Small intestine (tissue), 7 donors: Measurements from ENCODE around the gene RNF144B. TPM values are rescaled to one million over a fixed set of nuclear protein-coding genes. Genes with fewer than 3 reads are reported as not detected.

Experiments
- DNase-seq, 2 donors: peaks; one replicate each; pipeline versions ENCODE4 v3.0.0 to v3.0.0-alpha.2; 2013
- FAIRE-seq: peaks from 2 replicates; lab custom pipeline; 2012; peaks lifted over from hg19 to GRCh38; lab: Jason Lieb, UNC
- H3K27ac ChIP-seq, 3 donors: one replicate each; pipeline ENCODE4 v1.5.1; 2013; ENCODE audit warnings: low read length in 2 of 3, mild to moderate bottlenecking in 2 of 3, control low read depth in 1 of 3, inconsistent platforms in 1 of 3, low read depth in 1 of 3, moderate library complexity in 1 of 3
- H3K27me3 ChIP-seq, 3 donors: one replicate each; pipeline ENCODE4 v1.6.1; 2013; ENCODE audit warnings: low read length in 3 of 3, inconsistent platforms in 1 of 3; ENCODE audit not compliant: control insufficient read depth in 3 of 3, insufficient read depth in 3 of 3
- H3K36me3 ChIP-seq, 3 donors: one replicate each; pipeline ENCODE4 v1.6.1; 2013; ENCODE audit warnings: low read length in 3 of 3, inconsistent platforms in 1 of 3, low read depth in 1 of 3, mild to moderate bottlenecking in 1 of 3, moderate library complexity in 1 of 3; ENCODE audit not compliant: control insufficient read depth in 3 of 3, insufficient read depth in 2 of 3
- H3K4me1 ChIP-seq, 3 donors: one replicate each; pipeline ENCODE4 v1.6.1; 2013; ENCODE audit warnings: low read length in 2 of 3, inconsistent platforms in 1 of 3, low read depth in 1 of 3, mild to moderate bottlenecking in 1 of 3, moderate library complexity in 1 of 3; ENCODE audit not compliant: control insufficient read depth in 3 of 3, insufficient read depth in 2 of 3
- H3K4me3 ChIP-seq, 3 donors: one replicate each; pipeline ENCODE4 v1.5.1; 2013; ENCODE audit warnings: low read length in 3 of 3, control low read depth in 1 of 3, inconsistent platforms in 1 of 3, low read depth in 1 of 3, mild to moderate bottlenecking in 1 of 3, moderate library complexity in 1 of 3
- H3K9me3 ChIP-seq, 2 donors: one replicate each; pipeline ENCODE4 v1.6.1; 2013; ENCODE audit warnings: low read depth in 1 of 2, low read length in 1 of 2; ENCODE audit not compliant: control insufficient read depth in 2 of 2, insufficient read depth in 1 of 2
- WGBS, 3 donors: extraction: QIAGEN DNeasy Blood & Tissue Kit; methylation state at CpG; one replicate each; pipeline ENCODE4 v1.1.7; 2013; 5-methylcytosine and 5-hydroxymethylcytosine counted together
- polyA plus RNA-seq, 4 donors: library from polyadenylated mRNA; stranded (reverse) in 3 of 4; unstranded in 1 of 4; fragments of 200-250 nt in 3 of 4; fragments of 120-200 nt in 1 of 4; gene quantifications; one replicate each; pipeline versions ENCODE4 v1.2.1 to v1.2.3, GENCODE V29; 2013
- donor health status: healthy with polysubstance abuse.
- donor health status: control.
- donor health status: control.
- donor health status: Bipolar disorder and iron deficiency.
- donor health status: healthy.

Gene RNF144B
- polyA plus RNA-seq, 4 donors = 1.9 to 4.0 (median 3.1) TPM

GRCh38 chr6:18472941-18473340 is 85.8 kb downstream of the RNF144B start:
- FAIRE-seq = no peak
- WGBS, 3 donors = 65 to 83% (median 82%) methylated on average over 2 of the region's 2 CpGs

GRCh38 chr6:18473755-18474154 is 86.6 kb downstream of the RNF144B start:
- Histone ChIP-seq H3K4me3 (no peak overlapping the region), H3K4me1 (no peaks in the 10 kb centered on the region), H3K36me3 (no peaks in the 10 kb centered on the region), H3K9me3 (no peaks in the 10 kb centered on the region), H3K27me3 (no peaks in the 10 kb centered on the region), H3K27ac (no peak overlapping the region)
- WGBS, 3 donors = 64 to 75% (median 74%) methylated on average over 2 of the region's 2 CpGs
- no peak for DNase-seq
- FAIRE-seq = no peak

More at GRCh38 chr6:18472941-18473340, 85.8 kb downstream of the RNF144B start:
- Histone ChIP-seq H3K27ac (no peak overlapping the region), H3K27me3 (no peaks in the 10 kb centered on the region), H3K9me3 (no peaks in the 10 kb centered on the region), H3K4me3 (no peak overlapping the region), H3K4me1 (no peaks in the 10 kb centered on the region), H3K36me3 (no peaks in the 10 kb centered on the region)
- DNase-seq = no peak

GRCh38 chr6:18477301-18477941 is 90.3 kb downstream of the RNF144B start:
- no peaks in the 10 kb centered on the region for H3K9me3 ChIP-seq
- FAIRE-seq (no peak), DNase-seq (no peak)
- 60 to 87% (median 67%) methylated on average over 2 of the region's 2 CpGs for WGBS, 3 donors
- H3K36me3 ChIP-seq = no peaks in the 10 kb centered on the region
- no peak overlapping the region for H3K4me3 ChIP-seq
- H3K27ac ChIP-seq = no peak overlapping the region
- H3K27me3 ChIP-seq = no peaks in the 10 kb centered on the region
- no peaks in the 10 kb centered on the region for H3K4me1 ChIP-seq

- H3K27me3 ChIP-seq = no peaks in the 10 kb centered on the region
- 69 to 82% (median 74%) methylated on average over 1 of the region's 1 CpG for WGBS, 3 donors
- no peaks in the 10 kb centered on the region for H3K4me1 ChIP-seq
- FAIRE-seq (no peak), DNase-seq (no peak)
- no peak overlapping the region for H3K4me3 ChIP-seq
- no peaks in the 10 kb centered on the region for H3K36me3 ChIP-seq
- H3K27ac ChIP-seq = no peak overlapping the region
- H3K9me3 ChIP-seq = no peaks in the 10 kb centered on the region
Observed at GRCh38 chr6:18478610-18479009, 91.5 kb downstream of the RNF144B start.

GRCh38 chr6:18481870-18482269 is 94.7 kb downstream of the RNF144B start:
- Histone ChIP-seq H3K4me3 (no peak overlapping the region), H3K9me3 (no peaks in the 10 kb centered on the region), H3K27me3 (no peaks in the 10 kb centered on the region), H3K27ac (no peak overlapping the region), H3K4me1 (no peaks in the 10 kb centered on the region), H3K36me3 (no peaks in the 10 kb centered on the region)
- WGBS, 3 donors = 81 to 92% (median 82%) methylated on average over 3 of the region's 3 CpGs
- DNase-seq (no peak), FAIRE-seq (no peak)

- WGBS, 3 donors = 42 to 52% (median 48%) methylated on average over 3 of the region's 3 CpGs
- DNase-seq (no peak), FAIRE-seq (no peak)
Observed at GRCh38 chr6:18485660-18486435, 98.7 kb downstream of the RNF144B start.

GRCh38 chr6:18488004-18488403 is 100.9 kb downstream of the RNF144B start:
- DNase-seq = no peak
- no peak for FAIRE-seq
- 84 to 90% (median 85%) methylated on average over 2 of the region's 2 CpGs for WGBS, 3 donors

More at GRCh38 chr6:18485660-18486435, 98.7 kb downstream of the RNF144B start:
- Histone ChIP-seq H3K4me3 (no peak overlapping the region), H3K27me3 (peaks cover 0 to 4% (median 0%) of the 10 kb centered on the region in 3 donors), H3K36me3 (no peaks in the 10 kb centered on the region), H3K9me3 (no peaks in the 10 kb centered on the region), H3K4me1 (no peaks in the 10 kb centered on the region), H3K27ac (no peak overlapping the region)

GRCh38 chr6:18488526-18489270 is 101.5 kb downstream of the RNF144B start:
- FAIRE-seq = no peak

More at GRCh38 chr6:18488004-18488403, 100.9 kb downstream of the RNF144B start:
- H3K27ac ChIP-seq = no peak overlapping the region
- peaks cover 0 to 4% (median 0%) of the 10 kb centered on the region in 3 donors for H3K27me3 ChIP-seq
- no peaks in the 10 kb centered on the region for H3K36me3 ChIP-seq
- no peaks in the 10 kb centered on the region for H3K9me3 ChIP-seq
- H3K4me1 ChIP-seq = no peaks in the 10 kb centered on the region
- no peak overlapping the region for H3K4me3 ChIP-seq

More at GRCh38 chr6:18488526-18489270, 101.5 kb downstream of the RNF144B start:
- H3K4me1 ChIP-seq = no peaks in the 10 kb centered on the region
- peaks cover 0 to 4% (median 0%) of the 10 kb centered on the region in 3 donors for H3K27me3 ChIP-seq
- DNase-seq = no peak
- H3K36me3 ChIP-seq = no peaks in the 10 kb centered on the region
- 80 to 86% (median 84%) methylated on average over 5 of the region's 5 CpGs for WGBS, 3 donors
- H3K9me3 ChIP-seq = no peaks in the 10 kb centered on the region
- H3K4me3 ChIP-seq = no peak overlapping the region
- no peak overlapping the region for H3K27ac ChIP-seq
